GM12891 (cell line): ENCODE results near the gene SCNN1G.

Experiments used
- PAX5 ChIP-seq: IDR thresholded peaks from 2 replicates; pipeline ENCODE4 v1.6.1; 2011; ENCODE audit warnings: low read length, moderate library complexity, mild to moderate bottlenecking; ENCODE audit not compliant: insufficient read depth, severe bottlenecking
- POLR2A ChIP-seq: IDR thresholded peaks from 2 replicates; pipeline ENCODE4 v1.6.1; 2011; ENCODE audit warnings: low read depth, low read length, control low read depth
- POLR2AphosphoS5 ChIP-seq: IDR thresholded peaks from 2 replicates; pipeline ENCODE4 v1.6.1; 2011; ENCODE audit warnings: low read depth, low read length, control low read depth
- POU2F2 ChIP-seq: IDR thresholded peaks from 2 replicates; pipeline ENCODE4 v1.6.1; 2011; ENCODE audit warnings: low read depth, mild to moderate bottlenecking, control low read depth, low read length, moderate library complexity
- TAF1 ChIP-seq: IDR thresholded peaks from 2 replicates; pipeline ENCODE4 v1.6.1; 2011; ENCODE audit warnings: low read depth, low read length, control low read depth

- TF ChIP-seq POLR2AphosphoS5 (no peak), PAX5 (no peak), POLR2A (no peak), TAF1 (no peak), POU2F2 (no peak)
Observed at GRCh38 chr16:23232806-23233205, 50.3 kb downstream of the SCNN1G start.
